Body of pancreas (tissue), 4 donors: ENCODE data around the gene ACSL5. TPM values are rescaled to one million over a fixed set of nuclear protein-coding genes. Genes with fewer than 3 reads are reported as not detected.

Source experiments
- ATAC-seq: fragments of 150-250 bp; one replicate; pipeline ENCODE4 v1.9.1; 2016
- DNase-seq, 4 donors: peaks; one replicate each; pipeline ENCODE4 v3.0.0-alpha.2; 2019
- H3K27ac ChIP-seq, 4 donors: fragments of 200-600 bp; sonication (generic); 1 replicate in 3 of 4; 2 replicates in 1 of 4; pipeline versions ENCODE4 v1.5.1 to v1.6.1; 2016 to 2019; ENCODE audit warnings: mild to moderate bottlenecking in 1 of 4, mixed read lengths in 1 of 4, moderate library complexity in 1 of 4
- H3K27me3 ChIP-seq, 2 donors: fragments of 200-600 bp; sonication (generic); one replicate each; pipeline ENCODE4 v1.6.0; 2016; ENCODE audit warnings: mild to moderate bottlenecking in 1 of 2
- H3K36me3 ChIP-seq, 2 donors: fragments of 200-600 bp; sonication (generic); replicated peaks in 1 of 2; 2 replicates each; pipeline ENCODE4 v1.5.1; 2016; ENCODE audit warnings: low read depth in 2 of 2; ENCODE audit not compliant: insufficient read depth in 1 of 2
- H3K4me1 ChIP-seq: fragments of 200-600 bp; sonication (generic); one replicate; pipeline ENCODE4 v1.6.0; 2016
- H3K4me3 ChIP-seq, 2 donors: fragments of 200-600 bp; sonication (generic); 1 replicate in 1 of 2; 2 replicates in 1 of 2; pipeline ENCODE4 v1.5.1; 2016 to 2019
- H3K9me3 ChIP-seq, 3 donors: fragments of 200-600 bp; sonication (generic); 1 replicate in 2 of 3; 2 replicates in 1 of 3; pipeline ENCODE4 v1.5.1; 2016
- POLR2A ChIP-seq, 3 donors: fragments of 450-650 bp; IDR thresholded peaks; one replicate each; pipeline ENCODE4 v1.6.1; 2016; ENCODE audit warnings: antibody characterized with exemption in 3 of 3, mild to moderate bottlenecking in 2 of 3
- WGBS, 2 donors: methylation state at CpG; one replicate each; pipeline ENCODE4 v1.1.5; 2017; 5-methylcytosine and 5-hydroxymethylcytosine counted together
- intact Hi-C: fragments of 100-400 bp; cut with DNase I; formaldehyde crosslinking; loops from one replicate; pipeline ENCODE4 v1.15.1; 2023
- total RNA-seq, 2 donors: library from RNA; depleted of rRNA; stranded (reverse); fragments of >200 nt; gene quantifications; one replicate each; pipeline ENCODE4 v1.1.0, GENCODE V29; 2016
- TF ChIP-seq, protein P1 (sequence below), 7 experiments: fragments of 450-650 bp in 4 of 7; fragments of 200-600 bp in 3 of 7; sonication (generic) in 3 of 7; IDR thresholded peaks; one replicate each; pipeline ENCODE4 v1.5.1; 2016 to 2019; ENCODE audit warnings: antibody characterized with exemption in 7 of 7

ACSL5 gene
- total RNA-seq, 2 donors from 2014 or later: 7.3 to 9.6 TPM

DNA sequence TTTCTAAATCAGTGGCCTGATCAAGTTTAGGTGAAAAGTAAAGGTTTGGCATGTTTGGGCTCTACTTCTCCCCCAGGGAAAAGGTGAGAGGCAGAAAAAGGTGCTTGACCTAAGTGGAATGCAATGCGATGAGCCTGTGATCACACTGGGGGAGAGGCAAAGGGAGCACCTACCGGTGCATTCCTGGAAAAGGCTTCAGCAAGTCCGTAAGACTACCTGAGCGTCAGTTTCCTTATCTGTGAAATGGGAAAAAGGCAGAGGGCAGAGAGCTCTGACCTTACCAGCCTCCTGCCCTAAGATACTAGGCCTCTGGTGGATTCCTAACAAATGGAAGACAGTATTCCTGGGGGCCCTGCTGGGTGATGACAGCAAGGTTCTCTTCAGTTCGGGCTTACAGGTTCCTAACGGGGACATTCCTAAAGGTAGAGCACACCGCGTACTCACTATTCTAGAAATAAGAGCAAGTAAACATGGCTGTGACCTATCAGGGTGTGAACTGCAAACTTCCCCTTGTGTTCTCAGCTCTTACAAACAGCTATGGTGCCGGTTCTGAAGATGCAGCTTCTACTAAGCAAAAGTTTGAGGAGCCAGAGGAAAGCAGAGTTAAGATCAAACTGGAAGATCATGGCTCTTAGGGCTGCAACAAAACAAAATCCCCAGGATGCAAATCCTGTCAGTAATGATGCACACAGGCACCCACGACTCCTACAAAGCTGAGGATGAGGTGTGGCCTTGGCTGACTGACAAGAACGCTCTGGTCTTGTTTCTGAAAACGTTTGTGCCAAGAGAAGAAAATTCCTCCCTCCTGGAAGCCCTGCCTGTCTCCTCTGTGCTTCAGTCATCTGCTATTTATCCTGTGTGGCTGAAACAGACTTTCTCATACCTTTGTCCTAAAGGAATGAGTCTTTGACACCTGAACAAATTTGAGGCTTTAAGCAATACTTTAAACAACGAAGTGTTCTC lies 13.3 kb upstream of the ACSL5 start:
- Histone ChIP-seq H3K4me3 (no peak overlapping the region), H3K9me3 (no peaks in the 10 kb centered on the region), H3K27me3 (no peaks in the 10 kb centered on the region), H3K27ac (peak overlapping the region in 2 of 4 donors; percentile 1 to 36), H3K4me1 (no peaks in the 10 kb centered on the region), H3K36me3 (no peaks in the 10 kb centered on the region)
- TF ChIP-seq, protein P1, sequence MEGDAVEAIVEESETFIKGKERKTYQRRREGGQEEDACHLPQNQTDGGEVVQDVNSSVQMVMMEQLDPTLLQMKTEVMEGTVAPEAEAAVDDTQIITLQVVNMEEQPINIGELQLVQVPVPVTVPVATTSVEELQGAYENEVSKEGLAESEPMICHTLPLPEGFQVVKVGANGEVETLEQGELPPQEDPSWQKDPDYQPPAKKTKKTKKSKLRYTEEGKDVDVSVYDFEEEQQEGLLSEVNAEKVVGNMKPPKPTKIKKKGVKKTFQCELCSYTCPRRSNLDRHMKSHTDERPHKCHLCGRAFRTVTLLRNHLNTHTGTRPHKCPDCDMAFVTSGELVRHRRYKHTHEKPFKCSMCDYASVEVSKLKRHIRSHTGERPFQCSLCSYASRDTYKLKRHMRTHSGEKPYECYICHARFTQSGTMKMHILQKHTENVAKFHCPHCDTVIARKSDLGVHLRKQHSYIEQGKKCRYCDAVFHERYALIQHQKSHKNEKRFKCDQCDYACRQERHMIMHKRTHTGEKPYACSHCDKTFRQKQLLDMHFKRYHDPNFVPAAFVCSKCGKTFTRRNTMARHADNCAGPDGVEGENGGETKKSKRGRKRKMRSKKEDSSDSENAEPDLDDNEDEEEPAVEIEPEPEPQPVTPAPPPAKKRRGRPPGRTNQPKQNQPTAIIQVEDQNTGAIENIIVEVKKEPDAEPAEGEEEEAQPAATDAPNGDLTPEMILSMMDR (IDR thresholded peaks at IDR 0.05): no peak
- no peak for TF ChIP-seq POLR2A (IDR thresholded peaks at IDR 0.05)
- ATAC-seq: peak; percentile 42
- intact Hi-C loops: no loop called here
- WGBS, 2 donors: 55 to 60% methylated on average over 13 of the region's 13 CpGs
- DNase-seq: peak in 3 of 4 donors; percentile 22 to 43 (median 29)

DNA sequence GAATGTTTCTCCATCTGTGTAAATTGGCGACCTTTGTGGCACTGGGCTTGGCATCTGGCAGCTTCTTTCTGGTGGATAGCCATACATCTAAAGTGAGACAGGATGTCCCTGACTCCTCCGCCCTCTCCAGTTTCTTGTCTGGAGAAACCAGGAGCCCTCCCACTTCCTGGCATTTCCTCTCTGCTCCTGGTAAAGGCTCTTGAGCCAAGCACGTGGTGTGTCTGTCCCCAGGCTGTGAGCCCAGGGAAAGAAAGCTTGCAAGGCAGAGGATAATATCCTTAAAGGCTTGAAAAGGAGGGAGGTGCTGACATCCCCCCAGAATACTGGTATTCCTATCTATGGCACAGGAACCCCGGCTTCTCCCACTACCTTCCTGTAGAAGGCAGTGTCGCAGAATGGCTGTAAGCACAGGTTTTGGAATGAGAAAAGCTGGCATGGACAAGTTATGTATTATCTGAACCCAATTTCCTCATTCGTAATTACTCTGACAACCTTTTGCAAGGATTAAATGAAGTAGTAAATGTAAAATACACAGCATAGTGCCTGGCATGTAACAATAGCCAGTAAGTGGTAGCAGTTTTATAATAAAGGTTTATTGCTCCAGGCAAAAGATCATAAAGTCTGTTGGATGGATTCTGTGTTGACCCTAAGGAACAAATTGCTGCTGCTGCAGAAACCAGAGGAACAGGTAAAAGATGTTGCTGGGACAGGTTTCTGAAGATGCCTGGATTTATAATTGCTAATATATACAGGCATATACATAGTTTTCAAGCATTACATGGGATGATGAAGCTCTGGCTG lies 11.8 kb upstream of the ACSL5 start:
- H3K4me1 ChIP-seq: no peaks in the 10 kb centered on the region
- ATAC-seq (peak; percentile 67), DNase-seq (peak in 3 of 4 donors; percentile 14 to 29 (median 23))
- no peaks in the 10 kb centered on the region for H3K9me3 ChIP-seq
- intact Hi-C loops: no loop called here
- H3K36me3 ChIP-seq: no peaks in the 10 kb centered on the region
- no peak overlapping the region for H3K27ac ChIP-seq
- TF ChIP-seq, protein P1 (IDR thresholded peaks at IDR 0.05): no peak
- TF ChIP-seq POLR2A (IDR thresholded peaks at IDR 0.05): no peak
- WGBS, 2 donors: 47 to 61% methylated on average over 6 of the region's 6 CpGs
- no peak overlapping the region for H3K4me3 ChIP-seq
- H3K27me3 ChIP-seq: no peaks in the 10 kb centered on the region

DNA sequence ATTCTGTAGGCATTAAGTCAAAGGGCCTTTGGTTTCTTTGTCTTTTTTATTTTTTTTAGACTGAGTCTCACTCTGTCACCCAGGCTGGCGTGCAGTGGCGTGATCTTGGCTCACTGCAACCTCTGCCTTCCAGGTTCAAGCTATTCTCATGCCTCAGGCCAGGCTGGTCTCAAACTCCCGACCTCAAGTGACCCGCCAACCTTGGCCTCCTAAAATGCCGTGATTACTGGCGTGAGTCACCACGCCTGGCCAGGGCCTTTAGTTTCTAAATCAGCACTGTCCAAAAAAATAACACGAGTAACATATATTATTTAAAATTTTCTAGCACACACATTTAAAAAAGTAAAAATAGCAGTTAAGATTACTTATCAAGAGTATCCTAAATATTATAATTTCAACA lies 11.1 kb upstream of the ACSL5 start:
- H3K9me3 ChIP-seq: no peaks in the 10 kb centered on the region
- H3K36me3 ChIP-seq: no peaks in the 10 kb centered on the region
- DNase-seq: no peak
- 63 to 69% methylated on average over 8 of the region's 8 CpGs for WGBS, 2 donors
- TF ChIP-seq POLR2A (IDR thresholded peaks at IDR 0.05): no peak
- TF ChIP-seq, protein P1 (IDR thresholded peaks at IDR 0.05): no peak
- H3K4me3 ChIP-seq: no peak overlapping the region
- no peak overlapping the region for H3K27ac ChIP-seq
- ATAC-seq: no peak
- H3K27me3 ChIP-seq: no peaks in the 10 kb centered on the region
- no peaks in the 10 kb centered on the region for H3K4me1 ChIP-seq
- intact Hi-C loops: no loop called here

DNA sequence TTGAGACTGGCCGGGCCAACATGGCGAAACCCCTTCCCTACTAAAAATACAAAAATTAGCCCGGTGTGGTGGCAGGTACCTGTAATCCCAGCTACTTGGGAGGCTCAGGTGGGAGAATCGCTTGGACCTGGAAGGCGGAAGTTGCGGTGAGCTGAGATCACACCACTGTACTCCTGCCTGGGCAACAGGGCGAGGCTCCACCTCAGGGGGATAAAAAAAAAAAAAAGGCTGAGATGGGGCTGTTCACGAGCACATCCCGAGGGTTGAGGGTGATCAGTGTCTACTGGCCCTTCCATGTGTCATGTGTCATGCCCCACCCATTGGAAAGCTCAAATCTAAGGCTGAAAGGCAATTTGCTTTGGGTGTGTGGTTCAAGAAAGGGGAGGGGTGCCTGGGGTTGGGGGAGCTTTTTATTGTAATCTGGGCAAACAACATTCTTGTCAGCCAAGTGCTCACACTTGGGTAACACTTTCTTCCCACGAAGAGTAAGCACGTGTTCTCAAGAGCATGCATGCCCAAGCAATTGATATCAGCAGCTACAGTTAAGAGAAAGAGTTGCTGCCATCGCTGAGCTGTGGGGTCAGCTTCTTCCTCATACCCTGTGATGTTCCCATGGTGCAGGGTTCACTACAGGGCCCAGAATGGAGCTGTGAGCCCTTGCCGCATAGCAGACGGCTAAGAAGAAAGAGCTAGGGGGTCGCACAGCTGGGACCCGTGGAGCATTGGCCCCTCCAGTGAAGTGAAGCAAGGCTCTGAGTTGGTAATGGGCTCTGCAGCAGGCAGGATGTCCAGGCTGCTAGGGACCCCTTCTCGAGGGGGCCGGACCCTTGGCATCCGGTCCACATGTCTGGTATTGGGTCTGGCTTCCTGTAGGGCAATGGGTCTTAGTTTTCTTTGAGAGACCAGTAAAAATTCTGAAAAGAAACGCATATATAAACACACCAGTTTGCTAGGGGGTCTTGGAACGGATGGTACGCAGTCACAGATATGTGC lies 9.9 kb upstream of the ACSL5 start:
- H3K4me3 ChIP-seq: no peak overlapping the region
- WGBS, 2 donors: 71 to 80% methylated on average over 20 to 22 of the region's 22 CpGs
- DNase-seq (no peak), ATAC-seq (no peak)
- TF ChIP-seq, protein P1 (IDR thresholded peaks at IDR 0.05): no peak
- TF ChIP-seq POLR2A (IDR thresholded peaks at IDR 0.05): no peak
- H3K36me3 ChIP-seq: no peaks in the 10 kb centered on the region
- H3K27me3 ChIP-seq: no peaks in the 10 kb centered on the region
- H3K4me1 ChIP-seq: no peaks in the 10 kb centered on the region
- H3K9me3 ChIP-seq: no peaks in the 10 kb centered on the region
- no peak overlapping the region for H3K27ac ChIP-seq
- intact Hi-C loops: no loop called here
